ENCODE measurements around the gene RASA2.
"Not testable (repeated sequence)": the region's sequence is repeated elsewhere in the genome, so short reads cannot be mapped to it uniquely, and the experiment has no call there.

RASA2 gene

GRCh38 chr3:141578202-141578973 lies 91.6 kb downstream of the RASA2 start:
- no peak for DNase-seq (ENCODE audit: low read depth)

GRCh38 chr3:141594357-141594756 lies 107.5 kb downstream of the RASA2 start:
- no peak for DNase-seq (ENCODE audit: low read depth)

- DNase-seq (ENCODE audit: low read depth): no peak
Measured at GRCh38 chr3:141597931-141598330, 111.1 kb downstream of the RASA2 start.

GRCh38 chr3:141600331-141600730 lies 113.5 kb downstream of the RASA2 start:
- DNase-seq (ENCODE audit: low read depth): no peak

GRCh38 chr3:141602706-141603105 lies 115.9 kb downstream of the RASA2 start:
- no peak for DNase-seq (ENCODE audit: low read depth)

GRCh38 chr3:141603473-141604035 lies 116.7 kb downstream of the RASA2 start:
- no peak for DNase-seq (ENCODE audit: low read depth)

GRCh38 chr3:141605883-141606282 lies 119.1 kb downstream of the RASA2 start:
- DNase-seq (ENCODE audit: low read depth): no peak

- no peak for DNase-seq (ENCODE audit: low read depth)
Measured at GRCh38 chr3:141608438-141608837, 121.6 kb downstream of the RASA2 start.

GRCh38 chr3:141610939-141611338 lies 124.1 kb downstream of the RASA2 start:
- no peak for DNase-seq (ENCODE audit: low read depth)

- no peak for DNase-seq (ENCODE audit: low read depth)
Measured at GRCh38 chr3:141618103-141618910, 131.5 kb downstream of the RASA2 start.

GRCh38 chr3:141618938-141619337 lies 132.1 kb downstream of the RASA2 start:
- DNase-seq (ENCODE audit: low read depth): no peak

GRCh38 chr3:141619450-141619849 lies 132.6 kb downstream of the RASA2 start:
- no peak for DNase-seq (ENCODE audit: low read depth)

- DNase-seq (ENCODE audit: low read depth): no peak
Measured at GRCh38 chr3:141623691-141624090, 136.9 kb downstream of the RASA2 start.

- peak; percentile 33 for DNase-seq (ENCODE audit: low read depth)
Measured at GRCh38 chr3:141625506-141625905, 138.7 kb downstream of the RASA2 start.

GRCh38 chr3:141628334-141628733 lies 141.5 kb downstream of the RASA2 start:
- not testable (repeated sequence) for DNase-seq (ENCODE audit: low read depth)

- DNase-seq (ENCODE audit: low read depth): not testable (repeated sequence)
Measured at GRCh38 chr3:141628868-141629441, 142.1 kb downstream of the RASA2 start.

- no peak for DNase-seq (ENCODE audit: low read depth)
Measured at GRCh38 chr3:141629976-141630375, 143.1 kb downstream of the RASA2 start.

GRCh38 chr3:141632779-141633374 lies 146.1 kb downstream of the RASA2 start:
- DNase-seq (ENCODE audit: low read depth): no peak

- DNase-seq (ENCODE audit: low read depth): no peak
Measured at GRCh38 chr3:141642215-141642614, 155.4 kb downstream of the RASA2 start.

- DNase-seq (ENCODE audit: low read depth): no peak
Measured at GRCh38 chr3:141643391-141643790, 156.6 kb downstream of the RASA2 start.

GRCh38 chr3:141643796-141644195 lies 157.0 kb downstream of the RASA2 start:
- no peak for DNase-seq (ENCODE audit: low read depth)

GRCh38 chr3:141644931-141645330 lies 158.1 kb downstream of the RASA2 start:
- DNase-seq (ENCODE audit: low read depth): no peak
